K562 (cell line): Measurements from ENCODE around the gene SDCCAG8. TPM values are rescaled to one million over a fixed set of nuclear protein-coding genes. Genes with fewer than 3 reads are reported as not detected.

Source experiments
- ATF6 ChIP-seq: sonication (generic); formaldehyde crosslinking; IDR thresholded peaks from 2 replicates; pipeline ENCODE4 v1.4.0; 2020; ENCODE audit warnings: mild to moderate bottlenecking, missing genetic modification reagents
- BMI1 ChIP-seq: fragments of 150-350 bp; IDR thresholded peaks from 2 replicates; pipeline ENCODE4 v1.6.1; 2014; ENCODE audit warnings: low read length
- SOX6 ChIP-seq: fragments of 450-650 bp; IDR thresholded peaks from 2 replicates; pipeline ENCODE4 v1.6.1; 2014; ENCODE audit warnings: mild to moderate bottlenecking
- TCF3 ChIP-seq: sonication (generic); formaldehyde crosslinking; IDR thresholded peaks from 2 replicates; pipeline ENCODE4 v1.4.0; 2020; ENCODE audit warnings: mild to moderate bottlenecking, missing genetic modification reagents
- THRB ChIP-seq: fragments of 450-650 bp; formaldehyde crosslinking; conservative IDR thresholded peaks from 2 replicates; pipeline ENCODE4 v1.4.0; 2022; ENCODE audit warnings: mild to moderate bottlenecking, missing genetic modification characterization
- ZNF518B ChIP-seq: fragments of 250-450 bp; sonication (Bioruptor Pico); IDR thresholded peaks from 2 replicates; pipeline ENCODE4 v1.5.0; 2021; ENCODE audit warnings: mild to moderate bottlenecking, moderate library complexity
- polyA plus RNA-seq, 8 experiments: library from polyadenylated mRNA; depleted of rRNA in 4 of 8; stranded (reverse) in 5 of 8; unstranded in 3 of 8; fragments of >200 nt; fragmentation: Nextera tagmentation in 2 of 8; fragmentation: Illumina TruSeq in 1 of 8; extraction: Ambion mirVana in 2 of 8; extraction: Trizol in 1 of 8; gene quantifications; 2 replicates each; pipeline versions ENCODE4 v1.2.1 to v1.2.3, GENCODE V29; 2011 to 2014; ENCODE audit warnings: inconsistent platforms in 1 of 8, missing spikeins in 1 of 8
- total RNA-seq, 7 experiments: library from RNA; depleted of rRNA in 6 of 7; stranded (reverse); fragments of >200 nt in 6 of 7; fragmentation: Illumina TruSeq in 2 of 7; extraction: Trizol in 2 of 7; gene quantifications; 2 replicates each; pipeline versions ENCODE4 v1.2.1 to v1.2.3, GENCODE V29; 2011 to 2021; ENCODE audit warnings: low replicate concordance in 1 of 7
- TF ChIP-seq, protein P1 (sequence below): fragments of 450-650 bp; IDR thresholded peaks from 2 replicates; pipeline ENCODE4 v1.6.1; 2016; ENCODE audit warnings: mild to moderate bottlenecking, moderate library complexity

Gene SDCCAG8
- total and polyA plus RNA-seq, 9 of the 15 experiments (the other 6 are each of a cell fraction or from before 2014, with no cell fraction given) = 17.9 to 36.7 (median 25.4) TPM

DNA sequence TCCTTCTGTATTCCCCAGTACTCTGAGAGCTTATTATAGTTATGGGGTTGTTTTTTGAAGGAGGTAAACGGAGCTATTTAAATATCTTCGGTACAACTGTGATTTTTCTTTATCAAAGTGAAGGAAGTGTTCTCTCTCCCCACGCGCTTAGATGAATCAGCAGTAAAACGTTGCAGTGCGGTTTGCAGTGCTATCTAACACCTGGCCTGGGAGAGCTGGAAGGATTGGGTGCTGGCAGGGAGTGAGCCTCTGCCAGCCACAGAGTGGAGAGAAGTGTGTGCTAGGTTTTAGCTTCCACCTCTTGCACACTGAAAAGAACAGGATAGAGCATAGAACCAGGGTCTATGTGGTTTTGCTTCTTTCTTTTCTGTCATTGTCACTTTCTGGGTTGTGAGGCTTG lies 165.9 kb downstream of the SDCCAG8 start (continued):
- TF ChIP-seq ZNF518B (CRISPR knock-in tag) = no peak
- TF ChIP-seq, protein P1, sequence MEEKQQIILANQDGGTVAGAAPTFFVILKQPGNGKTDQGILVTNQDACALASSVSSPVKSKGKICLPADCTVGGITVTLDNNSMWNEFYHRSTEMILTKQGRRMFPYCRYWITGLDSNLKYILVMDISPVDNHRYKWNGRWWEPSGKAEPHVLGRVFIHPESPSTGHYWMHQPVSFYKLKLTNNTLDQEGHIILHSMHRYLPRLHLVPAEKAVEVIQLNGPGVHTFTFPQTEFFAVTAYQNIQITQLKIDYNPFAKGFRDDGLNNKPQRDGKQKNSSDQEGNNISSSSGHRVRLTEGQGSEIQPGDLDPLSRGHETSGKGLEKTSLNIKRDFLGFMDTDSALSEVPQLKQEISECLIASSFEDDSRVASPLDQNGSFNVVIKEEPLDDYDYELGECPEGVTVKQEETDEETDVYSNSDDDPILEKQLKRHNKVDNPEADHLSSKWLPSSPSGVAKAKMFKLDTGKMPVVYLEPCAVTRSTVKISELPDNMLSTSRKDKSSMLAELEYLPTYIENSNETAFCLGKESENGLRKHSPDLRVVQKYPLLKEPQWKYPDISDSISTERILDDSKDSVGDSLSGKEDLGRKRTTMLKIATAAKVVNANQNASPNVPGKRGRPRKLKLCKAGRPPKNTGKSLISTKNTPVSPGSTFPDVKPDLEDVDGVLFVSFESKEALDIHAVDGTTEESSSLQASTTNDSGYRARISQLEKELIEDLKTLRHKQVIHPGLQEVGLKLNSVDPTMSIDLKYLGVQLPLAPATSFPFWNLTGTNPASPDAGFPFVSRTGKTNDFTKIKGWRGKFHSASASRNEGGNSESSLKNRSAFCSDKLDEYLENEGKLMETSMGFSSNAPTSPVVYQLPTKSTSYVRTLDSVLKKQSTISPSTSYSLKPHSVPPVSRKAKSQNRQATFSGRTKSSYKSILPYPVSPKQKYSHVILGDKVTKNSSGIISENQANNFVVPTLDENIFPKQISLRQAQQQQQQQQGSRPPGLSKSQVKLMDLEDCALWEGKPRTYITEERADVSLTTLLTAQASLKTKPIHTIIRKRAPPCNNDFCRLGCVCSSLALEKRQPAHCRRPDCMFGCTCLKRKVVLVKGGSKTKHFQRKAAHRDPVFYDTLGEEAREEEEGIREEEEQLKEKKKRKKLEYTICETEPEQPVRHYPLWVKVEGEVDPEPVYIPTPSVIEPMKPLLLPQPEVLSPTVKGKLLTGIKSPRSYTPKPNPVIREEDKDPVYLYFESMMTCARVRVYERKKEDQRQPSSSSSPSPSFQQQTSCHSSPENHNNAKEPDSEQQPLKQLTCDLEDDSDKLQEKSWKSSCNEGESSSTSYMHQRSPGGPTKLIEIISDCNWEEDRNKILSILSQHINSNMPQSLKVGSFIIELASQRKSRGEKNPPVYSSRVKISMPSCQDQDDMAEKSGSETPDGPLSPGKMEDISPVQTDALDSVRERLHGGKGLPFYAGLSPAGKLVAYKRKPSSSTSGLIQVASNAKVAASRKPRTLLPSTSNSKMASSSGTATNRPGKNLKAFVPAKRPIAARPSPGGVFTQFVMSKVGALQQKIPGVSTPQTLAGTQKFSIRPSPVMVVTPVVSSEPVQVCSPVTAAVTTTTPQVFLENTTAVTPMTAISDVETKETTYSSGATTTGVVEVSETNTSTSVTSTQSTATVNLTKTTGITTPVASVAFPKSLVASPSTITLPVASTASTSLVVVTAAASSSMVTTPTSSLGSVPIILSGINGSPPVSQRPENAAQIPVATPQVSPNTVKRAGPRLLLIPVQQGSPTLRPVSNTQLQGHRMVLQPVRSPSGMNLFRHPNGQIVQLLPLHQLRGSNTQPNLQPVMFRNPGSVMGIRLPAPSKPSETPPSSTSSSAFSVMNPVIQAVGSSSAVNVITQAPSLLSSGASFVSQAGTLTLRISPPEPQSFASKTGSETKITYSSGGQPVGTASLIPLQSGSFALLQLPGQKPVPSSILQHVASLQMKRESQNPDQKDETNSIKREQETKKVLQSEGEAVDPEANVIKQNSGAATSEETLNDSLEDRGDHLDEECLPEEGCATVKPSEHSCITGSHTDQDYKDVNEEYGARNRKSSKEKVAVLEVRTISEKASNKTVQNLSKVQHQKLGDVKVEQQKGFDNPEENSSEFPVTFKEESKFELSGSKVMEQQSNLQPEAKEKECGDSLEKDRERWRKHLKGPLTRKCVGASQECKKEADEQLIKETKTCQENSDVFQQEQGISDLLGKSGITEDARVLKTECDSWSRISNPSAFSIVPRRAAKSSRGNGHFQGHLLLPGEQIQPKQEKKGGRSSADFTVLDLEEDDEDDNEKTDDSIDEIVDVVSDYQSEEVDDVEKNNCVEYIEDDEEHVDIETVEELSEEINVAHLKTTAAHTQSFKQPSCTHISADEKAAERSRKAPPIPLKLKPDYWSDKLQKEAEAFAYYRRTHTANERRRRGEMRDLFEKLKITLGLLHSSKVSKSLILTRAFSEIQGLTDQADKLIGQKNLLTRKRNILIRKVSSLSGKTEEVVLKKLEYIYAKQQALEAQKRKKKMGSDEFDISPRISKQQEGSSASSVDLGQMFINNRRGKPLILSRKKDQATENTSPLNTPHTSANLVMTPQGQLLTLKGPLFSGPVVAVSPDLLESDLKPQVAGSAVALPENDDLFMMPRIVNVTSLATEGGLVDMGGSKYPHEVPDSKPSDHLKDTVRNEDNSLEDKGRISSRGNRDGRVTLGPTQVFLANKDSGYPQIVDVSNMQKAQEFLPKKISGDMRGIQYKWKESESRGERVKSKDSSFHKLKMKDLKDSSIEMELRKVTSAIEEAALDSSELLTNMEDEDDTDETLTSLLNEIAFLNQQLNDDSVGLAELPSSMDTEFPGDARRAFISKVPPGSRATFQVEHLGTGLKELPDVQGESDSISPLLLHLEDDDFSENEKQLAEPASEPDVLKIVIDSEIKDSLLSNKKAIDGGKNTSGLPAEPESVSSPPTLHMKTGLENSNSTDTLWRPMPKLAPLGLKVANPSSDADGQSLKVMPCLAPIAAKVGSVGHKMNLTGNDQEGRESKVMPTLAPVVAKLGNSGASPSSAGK = no peak
- peak; percentile 54 for TF ChIP-seq TCF3
- 0 out of 2 replicates have a peak, but pooled peaks have one; percentile 44 for TF ChIP-seq SOX6
- TF ChIP-seq ATF6 (CRISPR knock-in tag) = no peak
- TF ChIP-seq THRB (CRISPR knock-in tag) = no peak
- no peak for TF ChIP-seq BMI1
